ENCODE measurements around the gene TPM4.

TPM4 gene

GRCh38 chr19:16133818-16134217 lies 57.5 kb downstream of the TPM4 start:
- DNase-seq, result no peak

GRCh38 chr19:16134510-16134909 lies 58.2 kb downstream of the TPM4 start:
- DNase-seq, result no peak

GRCh38 chr19:16135430-16136127 lies 59.3 kb downstream of the TPM4 start:
- no peak for DNase-seq

GRCh38 chr19:16136185-16136999 lies 60.1 kb downstream of the TPM4 start:
- DNase-seq, result no peak

- peak; percentile 35 for DNase-seq
These were observed 63.5 kb downstream of the TPM4 start for GRCh38 chr19:16139752-16140151.

- peak; percentile 79 for DNase-seq
These were observed 64.7 kb downstream of the TPM4 start for GRCh38 chr19:16141043-16141442.

GRCh38 chr19:16142032-16142580 lies 65.8 kb downstream of the TPM4 start:
- no peak for DNase-seq

GRCh38 chr19:16143399-16144215 lies 67.3 kb downstream of the TPM4 start, which contains the start of gene HSH2D:
Gene HSH2D, plus strand, starts transcription at chr19:16143685. Its CDS starts 5,066 bp downstream, at chr19:16148751.
- peak; percentile 90 for DNase-seq

GRCh38 chr19:16144216-16144581 lies 67.9 kb downstream of the TPM4 start:
- DNase-seq, result no peak

- no peak for DNase-seq
These were observed 69.8 kb downstream of the TPM4 start for GRCh38 chr19:16146112-16146511.

- no peak for DNase-seq
These were observed 72.3 kb downstream of the TPM4 start for GRCh38 chr19:16148443-16149229.
